GM21526 (cell line): ENCODE measurements around the gene WHAMM.

Experiments used
- ATAC-seq: cut with Tn5 transposase; IDR thresholded peaks from one replicate; pipeline ENCODE4 v1.9.1; 2021; ENCODE audit warnings: moderate library complexity; ENCODE audit not compliant: unreplicated experiment, low FRiP score

WHAMM gene

DNA sequence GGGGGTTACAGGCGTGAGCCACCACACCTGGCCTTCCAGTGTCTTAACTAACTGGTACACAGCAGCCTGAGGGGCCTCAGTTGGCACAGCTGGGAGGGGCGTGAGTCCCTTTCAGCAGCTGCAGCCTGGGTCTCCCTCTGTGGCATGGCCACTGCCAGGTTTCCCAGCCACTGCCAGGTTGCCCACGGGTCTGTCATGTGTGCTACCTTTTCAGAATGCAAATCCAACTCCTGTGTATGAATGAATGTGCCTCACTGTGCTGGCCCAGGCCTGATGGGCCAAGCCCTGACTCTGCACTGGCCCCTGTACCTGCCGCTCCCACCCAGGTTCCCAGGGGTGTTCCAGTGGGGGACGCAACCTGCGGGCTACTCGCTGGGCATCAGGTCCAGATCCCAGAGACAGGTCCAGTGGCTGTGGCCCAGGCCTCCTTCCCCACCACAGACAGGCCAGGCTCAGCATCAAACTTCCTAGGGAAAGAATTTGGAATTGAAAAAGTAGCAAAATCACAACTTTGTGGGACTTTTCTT is 26.0 kb downstream of the WHAMM start:
- ATAC-seq, result no peak

DNA sequence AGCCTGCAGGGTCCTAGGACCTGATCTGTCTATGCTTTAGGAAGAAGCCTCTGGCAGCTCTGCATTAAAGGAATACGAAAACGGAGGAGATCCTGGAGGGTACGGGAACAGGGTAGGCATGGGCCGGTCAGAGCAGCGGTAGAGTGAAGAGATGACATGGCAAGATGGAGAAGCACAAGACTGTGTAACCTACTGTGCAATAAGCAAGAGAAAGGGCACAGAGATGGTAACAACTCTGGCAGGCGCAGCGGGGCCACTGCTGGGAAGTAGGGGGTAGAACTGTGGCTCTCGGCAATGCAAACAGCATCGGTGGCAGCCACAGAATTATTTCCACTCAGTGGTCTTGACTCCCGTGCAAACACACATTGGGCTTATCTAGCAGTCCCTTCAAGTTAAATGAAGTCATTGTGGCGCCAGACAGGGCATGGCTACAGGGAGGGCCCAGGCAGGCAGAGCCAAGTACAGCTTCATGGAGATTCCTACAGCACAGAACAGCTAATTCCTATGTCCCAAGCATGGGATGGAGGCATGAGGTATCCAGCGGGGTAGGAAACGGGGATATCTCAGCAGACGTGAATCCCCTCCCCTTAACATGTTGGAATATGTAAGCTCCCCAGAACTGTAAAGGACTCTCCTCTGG is 28.8 kb downstream of the WHAMM start:
- no peak for ATAC-seq

DNA sequence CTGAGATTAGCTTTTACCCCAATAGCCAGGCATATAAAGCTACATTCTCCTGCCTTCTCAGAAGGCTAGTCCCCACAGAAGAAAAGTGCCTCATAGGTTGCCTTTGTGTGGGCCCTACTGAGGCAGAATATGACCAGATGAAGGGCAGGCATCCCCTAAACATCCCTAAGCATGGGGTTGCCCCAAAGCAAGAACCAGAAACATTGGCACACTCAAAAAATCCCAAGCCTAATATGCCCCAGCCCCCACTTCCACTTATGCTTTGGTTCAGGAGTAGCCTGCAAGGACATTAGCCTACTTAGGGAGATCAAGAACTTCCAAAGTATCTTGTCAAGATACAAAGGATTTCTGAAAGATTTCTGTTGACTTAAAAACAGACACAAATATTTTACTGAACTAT is 29.7 kb downstream of the WHAMM start:
- no peak for ATAC-seq

DNA sequence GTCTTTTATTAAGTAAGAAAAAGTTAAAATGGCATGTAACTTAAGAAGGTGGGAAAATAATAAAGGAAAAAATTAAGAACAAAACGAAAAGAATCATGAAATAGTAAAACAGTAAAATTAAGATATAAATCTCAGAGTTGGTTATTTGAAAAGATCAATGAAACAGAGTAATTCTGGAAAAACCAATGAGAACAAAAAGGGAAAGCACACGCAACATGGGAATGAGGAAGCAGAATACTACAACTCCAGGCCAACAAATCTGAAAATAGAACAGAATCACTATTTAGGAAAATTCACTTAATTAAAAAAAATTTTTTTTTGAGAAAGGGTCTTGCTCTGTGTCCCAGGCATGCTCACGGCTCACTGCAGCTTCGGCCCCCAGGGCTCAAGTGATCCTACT is 30.7 kb downstream of the WHAMM start:
- ATAC-seq, result no peak

DNA sequence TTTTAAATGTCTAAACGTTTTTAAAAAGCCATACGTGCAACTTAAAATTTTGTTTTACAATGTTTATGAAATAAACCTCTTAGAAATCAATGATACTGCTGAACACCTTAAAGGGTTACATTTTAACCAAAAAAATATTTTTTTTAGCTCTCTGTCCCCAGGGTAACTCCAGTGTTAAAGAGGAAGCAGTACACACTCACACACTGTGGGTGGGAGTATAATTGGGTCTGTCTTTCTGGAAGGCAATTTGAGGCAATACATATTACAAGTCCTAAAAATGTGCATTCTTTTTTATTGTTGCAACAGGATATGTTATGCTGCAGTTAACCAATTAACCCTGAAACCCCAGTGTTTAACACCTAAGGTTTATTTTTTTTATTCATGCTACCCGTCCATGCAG is 34.1 kb downstream of the WHAMM start:
- no peak for ATAC-seq

DNA sequence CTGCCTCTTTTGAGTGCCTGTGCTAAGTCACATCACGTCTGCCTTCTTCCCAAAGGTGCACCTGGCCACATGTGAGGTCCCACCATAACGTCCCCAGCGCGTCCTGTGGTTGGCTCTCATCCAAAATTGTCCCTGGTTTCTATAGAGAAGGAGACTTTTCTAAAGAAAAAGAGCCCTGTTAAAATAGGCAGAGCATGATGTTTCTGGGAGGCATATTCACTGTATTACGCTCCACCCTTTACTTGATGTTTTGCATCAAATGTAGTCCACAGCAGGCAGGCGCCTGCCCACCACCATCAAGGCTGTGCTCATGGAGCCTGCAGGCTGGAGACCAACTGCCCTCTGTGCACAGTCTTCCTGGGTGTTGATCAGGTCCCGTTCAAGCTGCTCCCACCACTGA is 36.3 kb downstream of the WHAMM start:
- no peak for ATAC-seq

DNA sequence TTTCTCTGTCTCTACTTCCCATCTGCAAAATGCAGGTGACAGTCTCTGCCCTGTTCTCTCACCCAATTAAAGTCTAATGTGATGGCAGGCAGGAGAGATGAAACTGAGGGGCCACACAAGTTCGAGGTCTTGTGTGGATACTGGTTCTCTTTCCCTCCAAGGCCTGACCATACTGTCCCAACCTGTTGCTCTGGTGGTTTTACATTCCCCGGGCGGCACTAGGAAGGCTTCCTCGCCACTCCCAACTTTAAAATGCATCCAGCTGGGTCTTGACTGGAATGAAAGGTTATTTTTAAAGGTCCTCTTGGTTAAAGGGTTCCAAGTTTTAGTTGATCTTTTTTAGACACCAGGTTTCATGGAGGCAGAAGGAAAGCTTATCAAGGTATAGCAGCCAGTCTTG is 37.2 kb downstream of the WHAMM start:
- no peak for ATAC-seq

DNA sequence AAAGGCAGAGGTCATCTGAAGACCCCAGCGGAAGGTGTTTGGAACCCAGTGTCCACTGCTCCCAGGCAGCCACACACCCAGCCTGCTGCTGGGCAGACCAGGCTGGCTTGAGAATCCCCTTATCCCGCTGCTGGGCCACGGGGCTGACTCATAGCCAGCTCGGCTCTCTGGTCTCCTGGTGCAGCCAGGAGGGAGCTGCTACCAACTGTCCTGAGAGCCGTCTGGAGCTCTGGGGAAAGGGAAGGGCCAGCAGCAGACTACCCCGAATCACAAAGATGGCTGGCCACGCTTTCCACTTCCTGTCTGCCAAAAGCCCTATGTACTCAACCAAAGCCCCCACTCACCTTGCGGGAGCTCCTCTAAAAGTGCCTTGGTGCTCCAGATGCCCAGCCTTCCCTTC is 38.3 kb downstream of the WHAMM start:
- no peak for ATAC-seq

DNA sequence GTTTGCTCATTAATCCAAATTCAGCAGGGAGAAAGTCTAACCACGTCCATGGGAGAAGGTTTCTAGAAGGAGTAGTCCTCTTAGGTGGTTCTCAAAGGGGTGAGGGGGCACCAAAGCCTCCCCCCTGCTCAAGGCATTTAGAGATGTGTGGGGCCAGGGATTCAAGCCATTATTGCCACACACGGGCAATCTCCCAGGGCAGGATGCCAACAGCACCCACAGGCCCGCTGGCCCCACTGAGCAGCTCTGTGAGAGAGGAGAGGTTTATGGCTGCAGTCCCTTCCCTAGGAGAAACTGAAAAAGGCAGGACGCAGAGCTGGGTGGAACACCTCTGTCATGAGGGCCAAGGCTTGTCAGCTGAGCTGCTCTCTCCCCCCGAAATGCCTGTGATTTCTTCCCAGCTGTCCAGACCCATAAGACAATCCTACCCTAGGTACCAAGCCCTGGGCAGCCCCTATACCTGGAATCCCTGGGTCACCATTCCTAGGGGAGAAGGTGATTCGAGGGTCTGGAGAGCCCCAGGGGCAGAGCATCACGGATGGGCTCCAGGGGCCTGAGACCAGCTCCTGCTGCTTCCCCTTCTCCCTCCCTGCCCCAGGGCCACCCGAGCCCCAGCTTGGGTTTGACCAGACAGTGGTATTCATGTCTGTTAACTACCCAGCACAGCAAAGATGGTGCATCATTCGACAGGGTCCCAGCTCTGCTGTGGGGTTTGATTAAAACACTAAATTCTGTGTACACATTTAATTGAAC is 39.0 kb downstream of the WHAMM start:
- ATAC-seq, result no peak

DNA sequence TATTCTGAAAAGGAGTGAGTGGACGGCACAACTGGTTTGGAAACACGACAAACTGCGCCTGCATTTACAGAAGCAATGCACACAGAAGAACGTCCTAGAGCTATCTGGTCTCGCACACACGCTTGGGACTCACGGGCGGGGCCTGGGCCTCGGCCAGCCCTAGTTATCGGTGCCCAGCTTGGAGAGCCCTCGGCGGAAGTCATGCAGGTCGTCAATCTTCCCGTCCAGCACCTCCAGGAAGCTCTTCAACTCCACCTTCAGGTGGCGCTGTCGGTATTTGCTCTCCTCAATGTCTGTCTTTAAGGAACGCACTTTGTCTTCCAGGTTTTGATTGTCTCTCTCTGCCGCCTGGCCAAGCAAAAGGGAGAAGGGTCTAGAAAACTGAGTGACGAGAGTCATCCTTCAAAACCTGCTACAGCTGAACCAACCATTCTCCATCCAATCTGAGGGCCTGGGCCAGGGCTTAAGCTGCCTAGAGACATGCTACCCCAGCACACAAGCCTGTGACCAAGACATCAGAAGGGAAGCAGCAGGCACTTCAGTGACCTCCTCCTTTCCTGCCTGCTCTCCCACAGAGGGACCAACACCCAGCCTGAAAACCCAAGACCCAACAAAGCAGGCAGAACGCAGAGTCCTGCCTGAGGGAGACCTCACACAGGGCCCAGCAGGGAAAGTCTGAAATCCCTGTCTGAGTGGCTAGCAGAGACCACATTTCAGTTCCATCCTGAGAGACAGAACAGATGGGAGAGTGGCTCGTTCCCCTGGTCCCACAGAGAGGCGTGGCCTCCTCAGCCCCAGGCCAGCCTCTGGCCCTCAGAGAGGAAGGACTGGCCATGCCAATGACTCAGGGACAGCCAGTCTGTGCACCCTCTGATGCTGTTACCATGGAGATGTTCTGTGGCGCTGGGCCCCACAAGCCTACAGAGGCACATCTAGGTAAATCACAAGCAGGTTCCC is 40.4 kb downstream of the WHAMM start:
- no peak for ATAC-seq

DNA sequence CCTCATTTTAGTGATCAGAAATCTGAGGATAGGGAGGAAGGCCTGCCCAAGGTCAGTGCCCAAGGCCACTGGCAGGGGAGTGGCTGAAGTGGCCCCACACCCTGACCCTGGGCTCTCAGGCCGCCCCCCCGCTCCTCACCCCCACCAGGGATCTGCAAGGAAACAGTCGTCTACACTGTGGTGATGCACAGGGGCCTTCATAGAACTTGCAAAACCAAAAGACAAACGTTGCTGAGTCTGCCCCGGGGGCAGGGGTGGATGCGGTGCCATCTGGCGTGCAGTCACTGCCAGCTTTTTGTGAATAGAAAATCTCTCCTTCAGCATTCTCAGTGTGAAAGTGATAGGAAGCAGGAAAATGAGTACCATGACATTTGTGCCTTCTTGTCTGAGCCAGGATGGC is 41.3 kb downstream of the WHAMM start:
- no peak for ATAC-seq

DNA sequence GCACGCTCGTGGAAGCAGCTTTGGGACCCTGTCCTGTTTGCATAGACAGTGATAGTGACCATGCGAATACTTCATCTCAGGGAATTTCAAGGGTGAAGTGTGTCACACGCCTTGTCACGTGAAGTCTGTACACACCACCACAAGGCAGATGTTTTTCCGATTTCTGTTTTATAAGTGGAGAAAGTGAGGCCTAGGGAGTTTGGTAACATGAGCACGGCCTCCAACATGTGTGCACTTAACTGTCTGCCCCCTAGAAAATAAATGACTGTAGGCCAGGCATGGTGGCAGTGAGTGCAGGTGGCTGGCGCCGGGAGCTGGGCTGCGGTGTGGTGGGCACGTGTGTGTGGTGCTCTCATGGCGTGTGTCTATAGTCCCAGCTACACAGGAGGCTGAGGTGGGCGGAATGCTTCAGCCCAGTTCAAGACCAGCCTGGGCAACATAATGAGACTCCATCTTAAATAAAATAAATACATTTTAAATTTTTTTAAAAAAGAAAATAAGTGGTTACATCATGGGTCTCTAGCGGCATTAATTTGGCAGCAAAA is 42.0 kb downstream of the WHAMM start:
- no peak for ATAC-seq

DNA sequence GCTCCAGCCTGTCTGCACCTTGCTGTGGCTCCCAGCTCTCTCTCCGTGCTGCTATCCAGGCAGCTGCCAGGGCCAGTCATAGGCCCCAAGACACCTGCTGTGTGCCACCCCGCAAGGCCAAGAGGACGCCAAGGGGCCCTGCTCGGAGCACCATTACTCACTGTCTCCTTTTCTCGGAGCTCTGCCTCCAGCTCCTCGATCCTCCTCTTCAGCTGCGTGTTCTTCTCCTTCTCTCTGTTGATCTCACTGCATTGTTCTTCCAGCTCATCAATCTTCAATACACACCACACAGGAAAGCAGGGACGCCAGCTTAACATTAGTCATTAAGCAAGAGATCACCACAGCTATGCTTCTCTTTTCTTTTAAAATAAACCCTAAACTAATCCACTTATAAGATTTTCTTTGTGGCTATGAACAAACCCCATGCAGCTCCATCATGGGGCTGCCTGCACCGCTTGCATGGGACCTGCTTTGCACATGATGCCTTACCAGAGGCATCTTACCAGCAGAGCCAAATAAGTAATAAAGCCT is 42.6 kb downstream of the WHAMM start:
- no peak for ATAC-seq

DNA sequence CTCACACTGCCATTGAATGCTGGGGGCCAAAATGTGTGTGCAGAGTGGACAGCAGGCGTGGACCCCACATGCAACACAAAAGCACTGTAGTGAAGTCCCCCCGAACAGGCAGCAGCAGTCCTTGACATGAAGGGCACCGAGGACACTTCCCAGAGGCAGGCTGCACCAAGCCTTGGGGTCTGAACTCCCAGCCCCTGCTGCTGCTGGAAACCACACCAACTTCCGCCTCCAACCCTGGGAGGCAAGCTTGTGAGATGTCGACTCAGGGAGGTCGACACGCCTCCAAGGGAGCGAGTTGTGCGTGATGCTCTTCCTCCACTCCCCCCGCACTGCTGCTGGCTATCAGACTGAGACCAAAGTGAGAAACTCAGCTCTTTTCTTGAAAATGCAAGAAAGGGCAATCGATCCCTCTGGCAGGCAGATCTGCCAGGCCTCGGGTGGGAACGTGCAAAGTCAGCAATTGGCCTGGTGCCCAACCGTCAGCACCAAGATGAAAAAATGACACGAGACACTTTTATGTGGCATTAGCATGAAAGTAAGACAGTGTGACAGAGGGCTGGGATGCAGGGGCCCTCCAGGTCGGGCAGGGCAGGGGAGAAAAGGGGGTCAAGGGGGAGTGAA is 43.6 kb downstream of the WHAMM start:
- no peak for ATAC-seq

DNA sequence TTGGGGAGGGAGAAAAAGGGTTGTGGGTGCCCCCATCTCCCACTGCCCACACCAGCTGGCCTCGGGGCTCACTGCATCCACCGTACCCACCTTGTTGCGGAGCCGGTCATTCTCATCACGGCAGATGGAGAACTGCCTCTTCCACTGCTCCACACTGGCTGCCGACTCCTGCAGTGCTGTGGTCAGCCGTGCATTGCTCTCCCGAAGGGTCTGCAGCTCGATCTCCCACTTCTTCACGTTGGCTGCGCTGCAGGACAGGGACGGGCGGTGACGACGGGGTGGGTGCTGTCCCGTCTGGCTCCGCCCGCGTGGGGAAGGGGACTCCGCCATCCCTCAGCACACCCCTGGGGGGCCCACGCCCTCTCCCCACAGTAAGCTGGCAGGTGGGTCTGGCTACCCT is 45.1 kb downstream of the WHAMM start:
- ATAC-seq, result no peak

DNA sequence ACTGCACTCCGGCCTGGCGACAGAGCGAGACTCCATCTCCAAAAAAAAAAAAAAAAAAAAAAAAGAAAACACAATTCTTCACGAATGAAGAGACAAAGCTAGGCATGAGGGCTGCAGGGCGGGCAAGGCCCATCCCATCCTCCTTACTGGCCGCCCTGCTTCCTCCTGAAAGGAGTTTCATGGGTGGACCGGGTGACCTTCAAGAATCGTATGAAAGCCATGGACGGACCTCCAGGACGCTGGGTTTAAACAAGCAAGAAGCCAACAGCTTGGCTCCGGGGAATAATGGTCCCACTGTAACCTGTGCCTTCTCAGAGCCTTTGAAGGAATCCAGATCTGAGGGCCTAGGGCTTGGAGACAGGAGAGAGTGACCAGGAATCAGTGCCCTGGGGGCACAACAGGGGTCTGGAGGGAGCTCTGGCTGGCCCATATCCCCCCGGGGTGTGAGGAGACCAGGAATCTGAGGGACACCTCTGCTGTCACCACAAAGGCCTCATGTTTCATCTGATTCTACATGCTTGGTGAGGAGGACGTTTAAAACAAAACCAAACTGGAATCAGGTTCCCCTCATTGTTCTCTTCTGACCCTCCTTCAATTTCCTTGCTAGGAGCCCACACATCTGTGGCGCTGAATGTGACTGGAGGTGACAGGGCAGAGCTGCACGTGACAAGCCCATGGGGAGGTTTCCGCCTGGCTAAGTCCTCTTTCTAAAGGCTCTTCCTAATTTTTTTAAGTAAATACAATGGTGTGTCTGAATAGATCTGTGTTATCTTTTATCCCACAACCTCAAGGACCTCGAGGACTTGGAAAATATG is 46.1 kb downstream of the WHAMM start:
- no peak for ATAC-seq

DNA sequence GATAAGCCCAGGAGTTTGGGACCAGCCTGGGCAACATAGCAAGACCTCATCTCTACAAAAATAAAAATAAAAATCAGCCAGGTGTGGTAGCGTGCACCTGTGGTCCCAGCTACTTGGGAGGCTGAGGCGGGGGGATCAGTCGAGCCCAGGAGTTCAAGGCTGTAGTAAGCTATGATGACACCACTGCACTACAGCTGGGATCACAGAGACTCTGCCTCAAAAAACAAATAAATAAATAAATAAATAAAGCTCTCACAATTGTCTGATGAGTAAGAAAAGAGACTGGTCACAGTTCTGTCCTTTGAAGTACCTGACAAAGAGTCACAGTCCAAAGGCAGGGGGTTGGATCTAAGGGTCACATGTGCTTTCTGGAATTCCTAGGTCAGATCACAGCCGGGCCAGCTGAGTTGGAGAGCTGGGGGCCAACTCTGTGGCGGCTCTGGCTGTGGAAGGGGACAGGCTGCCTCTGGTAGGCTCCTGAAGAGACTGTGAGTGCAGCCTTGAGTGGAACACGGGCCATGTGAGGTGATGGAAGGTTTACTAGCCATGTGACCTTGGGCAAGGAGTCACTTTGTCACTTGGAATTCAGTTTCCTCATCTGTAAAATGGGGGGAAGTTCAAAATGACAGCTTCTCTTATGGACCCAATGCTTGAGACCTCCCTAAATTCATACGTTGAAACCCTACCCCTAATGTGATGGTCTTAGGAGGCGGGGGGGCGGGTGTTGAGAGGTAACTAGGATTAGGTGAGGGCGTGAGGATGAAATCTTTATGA is 47.2 kb downstream of the WHAMM start:
- no peak for ATAC-seq

DNA sequence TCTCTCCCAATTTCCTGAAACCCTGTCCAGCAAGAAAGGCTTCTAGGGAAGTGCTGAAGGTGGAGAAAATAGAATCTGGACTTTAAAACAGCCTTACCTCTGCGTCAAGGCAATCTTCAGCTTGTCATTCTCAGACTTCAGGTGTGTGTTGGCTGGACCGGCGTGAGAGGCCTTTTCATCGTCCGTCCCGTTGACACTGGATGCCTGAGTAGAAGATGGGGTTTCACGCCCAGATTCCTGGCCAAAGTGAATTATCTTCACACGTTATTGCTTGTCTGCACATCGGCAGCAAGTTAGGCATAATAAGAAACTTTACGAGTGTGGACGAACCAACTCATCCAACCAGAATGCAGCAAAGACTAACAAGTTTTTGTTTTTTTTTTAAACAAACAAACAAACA is 49.5 kb downstream of the WHAMM start:
- ATAC-seq, result no peak

DNA sequence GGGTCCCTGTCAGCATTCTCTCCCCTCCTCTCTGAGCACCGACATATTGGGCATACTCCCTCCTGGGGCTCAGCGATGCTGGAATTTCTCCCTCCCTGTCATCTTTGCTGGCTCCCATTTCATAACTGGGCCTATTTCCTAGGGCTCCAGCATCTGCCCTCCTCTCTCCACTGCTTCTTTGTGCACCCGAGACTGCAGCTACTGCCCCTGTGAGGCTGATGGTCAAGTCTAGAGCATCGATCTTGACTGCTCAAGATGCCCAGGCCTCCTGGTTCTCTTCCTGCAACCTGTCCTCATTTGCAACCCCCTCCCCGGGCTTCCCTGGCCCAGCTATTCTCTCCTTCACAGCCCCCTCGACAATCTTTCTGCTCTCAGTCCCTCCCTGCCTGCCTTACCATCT is 53.5 kb downstream of the WHAMM start:
- ATAC-seq, result no peak
